Measurements from ENCODE around the gene ADAM12. TPM values are rescaled to one million over a fixed set of nuclear protein-coding genes. Genes with fewer than 3 reads are reported as not detected.

Gene ADAM12
- total and polyA plus RNA-seq, 4 donors = 0.03 to 0.33 (median 0.19) TPM

GRCh38 chr10:126372396-126372795 lies 15.9 kb downstream of the ADAM12 start (continued):
- TF ChIP-seq RAD21 (IDR thresholded peaks at IDR 0.05) (no peak), MAX (IDR thresholded peaks at IDR 0.05) (no peak), TAF1 (conservative IDR thresholded peaks at IDR 0.05) (no peak), ATF3 (IDR thresholded peaks at IDR 0.05) (no peak)

- H3K27me3 ChIP-seq (ENCODE audit: control insufficient read depth in 4 of 4, insufficient read depth in 4 of 4, low read length in 3 of 4) = no peaks in the 10 kb centered on the region
- H3K27ac ChIP-seq (ENCODE audit: low read depth in 1 of 2, low read length in 2 of 2) = no peak overlapping the region
- H3K4me3 ChIP-seq (ENCODE audit: low read depth in 1 of 3, low read length in 3 of 3) = no peak overlapping the region
- no peak overlapping the region for H3K9ac ChIP-seq (ENCODE audit: low read depth in 1 of 2, low read length in 2 of 2)
- no peaks in the 10 kb centered on the region for H3K9me3 ChIP-seq (ENCODE audit: control insufficient read depth in 4 of 4, low read length in 3 of 4)
- no peak for TF ChIP-seq MAX (IDR thresholded peaks at IDR 0.05)
- TF ChIP-seq FOXA1 (IDR thresholded peaks at IDR 0.05) = no peak
- TF ChIP-seq RXRA (IDR thresholded peaks at IDR 0.05) = no peak
- no peak for TF ChIP-seq EGR1 (IDR thresholded peaks at IDR 0.05; ENCODE audit: low read depth in 2 of 2)
- no peak for TF ChIP-seq HNF4A (conservative IDR thresholded peaks at IDR 0.05)
- TF ChIP-seq FOXA2 (IDR thresholded peaks at IDR 0.05) = no peak
- TF ChIP-seq TAF1 (conservative IDR thresholded peaks at IDR 0.05) = no peak
- TF ChIP-seq CTCF (IDR thresholded peaks at IDR 0.05; ENCODE audit: low read depth, low read length, missing input control) = no peak
- TF ChIP-seq REST (IDR thresholded peaks at IDR 0.05) = no peak
- no peak for TF ChIP-seq YY1 (IDR thresholded peaks at IDR 0.05)
- no peak for TF ChIP-seq RAD21 (IDR thresholded peaks at IDR 0.05)
- no peak for TF ChIP-seq SP1 (IDR thresholded peaks at IDR 0.05)
- 29% methylated on average over 4 of the region's 4 CpGs for WGBS
- no peaks in the 10 kb centered on the region for H3K36me3 ChIP-seq (ENCODE audit: control insufficient read depth in 4 of 4, insufficient read depth in 3 of 4, low read depth in 1 of 4, low read length in 3 of 4)
- no peaks in the 10 kb centered on the region for H3K4me1 ChIP-seq (ENCODE audit: control insufficient read depth in 4 of 4, insufficient read depth in 4 of 4, low read length in 3 of 4)
- no peak for DNase-seq (ENCODE audit: low spot score)
These were observed 19.1 kb downstream of the ADAM12 start for GRCh38 chr10:126369125-126369710.

- H3K4me1 ChIP-seq (ENCODE audit: control insufficient read depth in 4 of 4, insufficient read depth in 4 of 4, low read length in 3 of 4) = no peaks in the 10 kb centered on the region
- H3K36me3 ChIP-seq (ENCODE audit: control insufficient read depth in 4 of 4, insufficient read depth in 3 of 4, low read depth in 1 of 4, low read length in 3 of 4) = no peaks in the 10 kb centered on the region
- H3K9ac ChIP-seq (ENCODE audit: low read depth in 1 of 2, low read length in 2 of 2) = no peak overlapping the region
- DNase-seq (ENCODE audit: low spot score) = no peak
- H3K4me3 ChIP-seq (ENCODE audit: low read depth in 1 of 3, low read length in 3 of 3) = no peak overlapping the region
- no peak overlapping the region for H3K27ac ChIP-seq (ENCODE audit: low read depth in 1 of 2, low read length in 2 of 2)
- peaks cover 0 to 12% (median 3%) of the 10 kb centered on the region in 4 donors for H3K9me3 ChIP-seq (ENCODE audit: control insufficient read depth in 4 of 4, low read length in 3 of 4)
- H3K27me3 ChIP-seq (ENCODE audit: control insufficient read depth in 4 of 4, insufficient read depth in 4 of 4, low read length in 3 of 4) = no peaks in the 10 kb centered on the region
- TF ChIP-seq NR2F2 (IDR thresholded peaks at IDR 0.05) (no peak), HNF4G (IDR thresholded peaks at IDR 0.05) (no peak), FOXA2 (IDR thresholded peaks at IDR 0.05) (no peak), CTCF (IDR thresholded peaks at IDR 0.05; ENCODE audit: low read depth, low read length, missing input control) (no peak), YY1 (IDR thresholded peaks at IDR 0.05) (no peak), TAF1 (conservative IDR thresholded peaks at IDR 0.05) (no peak), SP1 (IDR thresholded peaks at IDR 0.05) (no peak), ZBTB33 (IDR thresholded peaks at IDR 0.05) (no peak), HNF4A (conservative IDR thresholded peaks at IDR 0.05) (no peak), RXRA (IDR thresholded peaks at IDR 0.05) (no peak), ATF3 (IDR thresholded peaks at IDR 0.05) (no peak), JUND (IDR thresholded peaks at IDR 0.05) (no peak), MAX (IDR thresholded peaks at IDR 0.05) (no peak), RAD21 (IDR thresholded peaks at IDR 0.05) (no peak), GABPA (IDR thresholded peaks at IDR 0.05 in 1 of 2, conservative IDR thresholded peaks at IDR 0.05 in 1 of 2) (no peak), FOXA1 (IDR thresholded peaks at IDR 0.05) (no peak)
These were observed 31.1 kb downstream of the ADAM12 start for GRCh38 chr10:126357169-126357568.

All from liver (tissue), 9 donors.